Gastroesophageal sphincter (tissue), 4 donors: ENCODE measurements around the gene IPO4. TPM values are rescaled to one million over a fixed set of nuclear protein-coding genes. Genes with fewer than 3 reads are reported as not detected.
A peak's percentile ranks its signal among the peaks of the same experiment; 100 is the strongest.

Source experiments
- ATAC-seq: fragments of 150-250 bp; one replicate; pipeline ENCODE4 v1.9.1; 2016; ENCODE audit warnings: mild to moderate bottlenecking, moderate library complexity
- H3K27ac ChIP-seq, 4 donors: fragments of 200-600 bp; sonication (generic) in 3 of 4; 1 replicate in 3 of 4; 2 replicates in 1 of 4; pipeline ENCODE4 v1.5.1; 2016 to 2019
- H3K27me3 ChIP-seq: fragments of 200-600 bp; sonication (generic); one replicate; pipeline ENCODE4 v1.5.1; 2019
- H3K36me3 ChIP-seq, 2 donors: fragments of 200-600 bp; sonication (generic); one replicate each; pipeline ENCODE4 v1.5.1; 2019; ENCODE audit warnings: control low read depth in 1 of 2
- H3K4me1 ChIP-seq, 3 donors: fragments of 200-600 bp; sonication (generic); 1 replicate in 2 of 3; 2 replicates in 1 of 3; pipeline ENCODE4 v1.5.1; 2016 to 2019; ENCODE audit warnings: control low read depth in 2 of 3
- H3K4me3 ChIP-seq, 2 donors: fragments of 200-600 bp; sonication (generic); one replicate each; pipeline ENCODE4 v1.5.1; 2019; ENCODE audit warnings: mild to moderate bottlenecking in 1 of 2, moderate library complexity in 1 of 2
- H3K9me3 ChIP-seq, 3 donors: fragments of 200-600 bp; sonication (generic); one replicate each; pipeline ENCODE4 v1.5.1; 2017 to 2019; ENCODE audit warnings: control low read depth in 2 of 3
- EP300 ChIP-seq: sonication (generic); formaldehyde crosslinking; IDR thresholded peaks from one replicate; pipeline ENCODE4 v1.6.1; 2017; ENCODE audit warnings: antibody characterized with exemption, mild to moderate bottlenecking
- POLR2A ChIP-seq, 2 donors: fragments of 450-650 bp; IDR thresholded peaks; one replicate each; pipeline ENCODE4 v1.6.1; 2017; ENCODE audit warnings: antibody characterized with exemption in 2 of 2, mild to moderate bottlenecking in 2 of 2, moderate library complexity in 1 of 2
- POLR2AphosphoS5 ChIP-seq: sonication (generic); formaldehyde crosslinking; IDR thresholded peaks from one replicate; pipeline ENCODE4 v1.6.1; 2017; ENCODE audit warnings: antibody characterized with exemption
- WGBS, 2 donors: methylation state at CpG; one replicate each; pipeline ENCODE4 v1.1.5; 2018; ENCODE audit warnings: low coverage in 1 of 2; 5-methylcytosine and 5-hydroxymethylcytosine counted together
- total RNA-seq, 4 donors: library from RNA; depleted of rRNA; stranded (reverse); fragments of >200 nt; gene quantifications; one replicate each; pipeline ENCODE4 v1.1.0, GENCODE V29; 2016
- TF ChIP-seq, protein P1 (sequence below), 4 experiments: fragments of 200-600 bp in 2 of 4; fragments of 450-650 bp in 2 of 4; sonication (generic) in 1 of 4; IDR thresholded peaks; one replicate each; pipeline ENCODE4 v1.5.1; 2017 to 2019; ENCODE audit warnings: antibody characterized with exemption in 4 of 4, mild to moderate bottlenecking in 2 of 4, moderate library complexity in 2 of 4

IPO4 gene
- total RNA-seq, 4 donors from 2014 or later: 16.8 to 31.6 (median 27.0) TPM

DNA sequence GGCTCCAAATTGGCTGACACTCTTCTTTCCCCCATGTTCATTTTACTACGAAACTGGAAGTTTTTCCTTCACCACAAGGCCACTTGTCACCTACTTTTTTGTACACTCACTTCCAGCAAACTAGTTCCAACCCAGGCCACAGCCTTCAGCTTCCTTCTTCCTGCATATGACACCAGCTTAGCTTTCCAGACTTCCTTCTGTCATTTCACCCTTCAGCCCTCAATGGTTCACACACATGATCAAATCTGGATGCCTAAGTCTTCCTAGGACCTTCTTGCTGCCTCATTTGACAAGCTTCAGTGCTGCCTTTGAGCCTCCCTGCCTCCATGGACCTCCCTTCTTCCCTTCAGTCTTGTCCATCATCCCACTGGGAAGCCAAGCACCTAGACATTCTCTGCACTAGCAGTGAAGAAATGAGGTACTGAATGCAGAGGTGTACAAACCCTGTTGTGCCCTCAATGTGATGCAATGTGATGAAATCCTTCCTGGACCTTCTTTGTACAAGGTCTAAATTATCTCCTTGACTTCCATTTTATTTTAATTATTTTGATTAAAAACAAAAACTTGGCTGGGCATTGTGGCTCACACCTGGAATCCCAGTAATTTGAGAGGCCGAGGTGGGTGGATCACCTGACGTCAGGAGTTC, 21.0 kb downstream of the IPO4 start:
- Histone ChIP-seq H3K27ac (no peak overlapping the region), H3K4me1 (peaks cover 0 to 47% (median 14%) of the 10 kb centered on the region in 3 donors), H3K4me3 (no peak overlapping the region), H3K27me3 (no peaks in the 10 kb centered on the region), H3K9me3 (no peaks in the 10 kb centered on the region), H3K36me3 (peaks cover 0 to 73% of the 10 kb centered on the region in 2 donors)
- ATAC-seq: no peak
- WGBS, 2 donors: 71 to 100% methylated on average over 1 to 3 of the region's 3 CpGs
- TF ChIP-seq EP300 (no peak), POLR2AphosphoS5 (no peak), POLR2A (IDR thresholded peaks at IDR 0.05) (no peak)
- TF ChIP-seq, protein P1, sequence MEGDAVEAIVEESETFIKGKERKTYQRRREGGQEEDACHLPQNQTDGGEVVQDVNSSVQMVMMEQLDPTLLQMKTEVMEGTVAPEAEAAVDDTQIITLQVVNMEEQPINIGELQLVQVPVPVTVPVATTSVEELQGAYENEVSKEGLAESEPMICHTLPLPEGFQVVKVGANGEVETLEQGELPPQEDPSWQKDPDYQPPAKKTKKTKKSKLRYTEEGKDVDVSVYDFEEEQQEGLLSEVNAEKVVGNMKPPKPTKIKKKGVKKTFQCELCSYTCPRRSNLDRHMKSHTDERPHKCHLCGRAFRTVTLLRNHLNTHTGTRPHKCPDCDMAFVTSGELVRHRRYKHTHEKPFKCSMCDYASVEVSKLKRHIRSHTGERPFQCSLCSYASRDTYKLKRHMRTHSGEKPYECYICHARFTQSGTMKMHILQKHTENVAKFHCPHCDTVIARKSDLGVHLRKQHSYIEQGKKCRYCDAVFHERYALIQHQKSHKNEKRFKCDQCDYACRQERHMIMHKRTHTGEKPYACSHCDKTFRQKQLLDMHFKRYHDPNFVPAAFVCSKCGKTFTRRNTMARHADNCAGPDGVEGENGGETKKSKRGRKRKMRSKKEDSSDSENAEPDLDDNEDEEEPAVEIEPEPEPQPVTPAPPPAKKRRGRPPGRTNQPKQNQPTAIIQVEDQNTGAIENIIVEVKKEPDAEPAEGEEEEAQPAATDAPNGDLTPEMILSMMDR (IDR thresholded peaks at IDR 0.05): no peak

DNA sequence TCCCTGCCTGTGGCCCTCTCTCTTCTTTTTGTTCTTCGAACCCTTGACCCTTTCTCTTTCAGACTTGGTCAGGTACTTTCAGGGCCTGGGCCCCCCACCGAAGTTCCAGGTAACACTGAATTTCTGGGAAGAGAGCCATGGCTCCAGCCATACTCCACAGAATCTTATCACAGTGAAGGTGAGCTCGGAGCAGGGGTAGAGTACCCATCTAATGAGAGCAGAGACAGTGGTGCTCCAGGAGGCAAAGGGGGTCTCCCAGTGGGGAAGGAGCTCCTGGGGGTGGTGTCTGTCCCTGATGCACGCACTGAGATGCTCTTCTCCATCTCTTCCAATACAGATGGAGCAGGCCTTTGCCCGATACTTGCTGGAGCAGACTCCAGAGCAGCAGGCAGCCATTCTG, 22.8 kb downstream of the IPO4 start:
- no peaks in the 10 kb centered on the region for H3K27me3 ChIP-seq
- H3K4me1 ChIP-seq: peaks cover 0 to 45% (median 18%) of the 10 kb centered on the region in 3 donors
- no peak for TF ChIP-seq POLR2A (IDR thresholded peaks at IDR 0.05)
- TF ChIP-seq EP300: no peak
- TF ChIP-seq POLR2AphosphoS5: no peak
- TF ChIP-seq, protein P1 (IDR thresholded peaks at IDR 0.05): no peak
- H3K4me3 ChIP-seq: no peak overlapping the region
- no peaks in the 10 kb centered on the region for H3K9me3 ChIP-seq
- H3K36me3 ChIP-seq: peaks cover 0 to 73% of the 10 kb centered on the region in 2 donors
- H3K27ac ChIP-seq: no peak overlapping the region
- no peak for ATAC-seq
- 89% methylated on average over 3 of the region's 5 CpGs; no CpG with 5 or more reads in 1 of the 2 donors for WGBS, 2 donors

DNA sequence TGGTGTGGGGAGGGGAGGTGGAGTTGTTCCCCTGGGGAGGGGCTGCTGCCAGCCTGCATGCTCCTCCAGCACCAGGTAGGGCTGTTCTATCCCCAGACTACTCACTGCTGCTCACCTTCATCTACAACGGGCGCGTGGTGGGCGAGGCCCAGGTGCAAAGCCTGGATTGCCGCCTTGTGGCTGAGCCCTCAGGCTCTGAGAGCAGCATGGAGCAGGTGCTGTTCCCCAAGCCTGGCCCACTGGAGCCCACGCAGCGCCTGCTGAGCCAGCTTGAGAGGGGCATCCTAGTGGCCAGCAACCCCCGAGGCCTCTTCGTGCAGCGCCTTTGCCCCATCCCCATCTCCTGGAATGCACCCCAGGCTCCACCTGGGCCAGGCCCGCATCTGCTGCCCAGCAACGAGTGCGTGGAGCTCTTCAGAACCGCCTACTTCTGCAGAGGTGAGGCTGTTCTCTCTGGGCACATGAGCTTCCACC, 24.1 kb downstream of the IPO4 start:
- ATAC-seq: no peak
- Histone ChIP-seq H3K9me3 (no peaks in the 10 kb centered on the region), H3K4me3 (no peak overlapping the region), H3K4me1 (peaks cover 0 to 50% (median 24%) of the 10 kb centered on the region in 3 donors), H3K27me3 (no peaks in the 10 kb centered on the region), H3K36me3 (peaks cover 0 to 80% of the 10 kb centered on the region in 2 donors), H3K27ac (no peak overlapping the region)
- no peak for TF ChIP-seq POLR2A (IDR thresholded peaks at IDR 0.05)
- no peak for TF ChIP-seq EP300
- TF ChIP-seq, protein P1 (IDR thresholded peaks at IDR 0.05): no peak
- TF ChIP-seq POLR2AphosphoS5: no peak
- WGBS, 2 donors: 90% methylated on average over 7 of the region's 14 CpGs; no CpG with 5 or more reads in 1 of the 2 donors

DNA sequence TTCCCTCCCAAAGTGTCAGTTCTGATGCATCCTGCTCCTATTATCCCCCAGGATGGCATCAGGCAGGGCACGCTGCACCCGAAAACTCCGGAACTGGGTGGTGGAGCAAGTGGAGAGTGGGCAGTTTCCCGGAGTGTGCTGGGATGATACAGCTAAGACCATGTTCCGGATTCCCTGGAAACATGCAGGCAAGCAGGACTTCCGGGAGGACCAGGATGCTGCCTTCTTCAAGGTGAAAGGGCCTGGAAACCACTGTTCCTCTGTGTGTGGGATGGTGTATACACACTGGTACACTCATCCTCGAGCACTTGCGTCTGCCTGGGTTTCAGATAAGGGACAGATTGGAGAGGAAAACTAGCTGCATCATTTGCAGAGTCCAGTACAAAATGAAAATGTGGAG, 26.5 kb downstream of the IPO4 start:
- H3K4me3 ChIP-seq: peak overlapping the region; percentile 67 to 71
- TF ChIP-seq POLR2A (IDR thresholded peaks at IDR 0.05) (no peak), EP300 (no peak), POLR2AphosphoS5 (no peak)
- TF ChIP-seq, protein P1 (IDR thresholded peaks at IDR 0.05): no peak
- no peaks in the 10 kb centered on the region for H3K9me3 ChIP-seq
- H3K36me3 ChIP-seq: peaks cover 0 to 76% of the 10 kb centered on the region in 2 donors
- 29% methylated on average over 6 of the region's 8 CpGs; no CpG with 5 or more reads in 1 of the 2 donors for WGBS, 2 donors
- H3K4me1 ChIP-seq: peaks cover 0 to 50% (median 24%) of the 10 kb centered on the region in 3 donors
- ATAC-seq: no peak
- no peaks in the 10 kb centered on the region for H3K27me3 ChIP-seq
- peak overlapping the region; percentile 81 to 92 (median 91) for H3K27ac ChIP-seq
